Measurements from ENCODE around the gene ORAI2. TPM values are rescaled to one million over a fixed set of nuclear protein-coding genes. Genes with fewer than 3 reads are reported as not detected.

Gene ORAI2
- total and polyA plus RNA-seq, 2 of the 13 experiments (the other 11 are each of a cell fraction or from before 2014, with no cell fraction given) = 3.0 to 6.0 TPM

DNA sequence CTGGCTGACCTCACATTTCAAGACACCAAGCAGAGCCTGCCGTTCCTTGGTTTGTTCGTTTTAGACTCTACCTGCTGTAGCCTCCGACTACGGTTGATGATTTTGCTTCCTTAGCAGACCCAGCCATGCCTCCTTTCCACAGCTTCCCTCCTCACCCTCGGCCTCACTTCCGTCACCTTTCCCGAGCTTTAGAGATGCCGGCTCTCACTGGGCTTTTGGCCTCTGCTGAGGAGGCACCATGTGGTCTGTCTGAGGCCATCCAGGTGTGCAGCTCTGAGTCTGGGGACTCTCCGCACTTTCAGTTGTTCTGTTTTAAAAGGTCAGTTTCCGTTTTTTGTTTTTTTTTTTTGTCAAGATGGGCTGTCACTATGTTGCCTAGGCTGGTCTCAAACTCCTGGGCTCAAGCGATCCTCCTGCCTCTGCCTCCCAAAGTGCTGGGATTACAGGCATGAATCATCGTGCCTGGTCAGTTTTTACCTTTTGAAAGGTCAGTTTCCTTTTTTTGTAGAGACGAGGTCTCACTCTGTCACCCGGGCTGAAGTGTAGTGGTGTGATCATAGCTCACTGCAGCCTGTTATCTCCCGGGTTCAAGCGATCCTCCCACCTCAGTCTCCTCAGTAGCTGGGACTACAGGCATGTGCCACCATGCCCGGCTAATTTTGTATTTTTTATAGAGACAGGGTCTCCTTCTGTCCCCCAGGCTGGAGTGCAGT lies 11.7 kb downstream of the ORAI2 start:
- H2AFZ ChIP-seq (ENCODE audit: low read length) = no peak overlapping the region
- FAIRE-seq = no peak
- H3K4me2 ChIP-seq (ENCODE audit: low read depth, low read length) = no peak overlapping the region
- TF ChIP-seq ZNF225 (CRISPR knock-in tag; IDR thresholded peaks at IDR 0.05) (no peak), FOXK1 (CRISPR knock-in tag; IDR thresholded peaks at IDR 0.05; ENCODE audit: borderline replicate concordance, low read depth) (no peak), ATAD3A (CRISPR knock-in tag; IDR thresholded peaks at IDR 0.05) (no peak), USF2 (IDR thresholded peaks at IDR 0.05; ENCODE audit: low read depth, low read length) (no peak), USF2 (CRISPR knock-in tag; IDR thresholded peaks at IDR 0.05; ENCODE audit: borderline replicate concordance) (no peak), ZNF577 (CRISPR knock-in tag; IDR thresholded peaks at IDR 0.05; ENCODE audit: borderline replicate concordance, low read depth) (no peak), ZNF18 (CRISPR knock-in tag; IDR thresholded peaks at IDR 0.05; ENCODE audit: insufficient replicate concordance) (no peak), EED (CRISPR knock-in tag; IDR thresholded peaks at IDR 0.05) (no peak), SMC3 (IDR thresholded peaks at IDR 0.05; ENCODE audit: low read length) (no peak), TSC22D2 (CRISPR knock-in tag; IDR thresholded peaks at IDR 0.05; ENCODE audit: borderline replicate concordance) (no peak), HHEX (CRISPR knock-in tag; IDR thresholded peaks at IDR 0.05) (no peak), NBN (conservative IDR thresholded peaks at IDR 0.05) (no peak), NFIC (IDR thresholded peaks at IDR 0.05; ENCODE audit: low read length) (no peak)
- TF ChIP-seq, protein P1, sequence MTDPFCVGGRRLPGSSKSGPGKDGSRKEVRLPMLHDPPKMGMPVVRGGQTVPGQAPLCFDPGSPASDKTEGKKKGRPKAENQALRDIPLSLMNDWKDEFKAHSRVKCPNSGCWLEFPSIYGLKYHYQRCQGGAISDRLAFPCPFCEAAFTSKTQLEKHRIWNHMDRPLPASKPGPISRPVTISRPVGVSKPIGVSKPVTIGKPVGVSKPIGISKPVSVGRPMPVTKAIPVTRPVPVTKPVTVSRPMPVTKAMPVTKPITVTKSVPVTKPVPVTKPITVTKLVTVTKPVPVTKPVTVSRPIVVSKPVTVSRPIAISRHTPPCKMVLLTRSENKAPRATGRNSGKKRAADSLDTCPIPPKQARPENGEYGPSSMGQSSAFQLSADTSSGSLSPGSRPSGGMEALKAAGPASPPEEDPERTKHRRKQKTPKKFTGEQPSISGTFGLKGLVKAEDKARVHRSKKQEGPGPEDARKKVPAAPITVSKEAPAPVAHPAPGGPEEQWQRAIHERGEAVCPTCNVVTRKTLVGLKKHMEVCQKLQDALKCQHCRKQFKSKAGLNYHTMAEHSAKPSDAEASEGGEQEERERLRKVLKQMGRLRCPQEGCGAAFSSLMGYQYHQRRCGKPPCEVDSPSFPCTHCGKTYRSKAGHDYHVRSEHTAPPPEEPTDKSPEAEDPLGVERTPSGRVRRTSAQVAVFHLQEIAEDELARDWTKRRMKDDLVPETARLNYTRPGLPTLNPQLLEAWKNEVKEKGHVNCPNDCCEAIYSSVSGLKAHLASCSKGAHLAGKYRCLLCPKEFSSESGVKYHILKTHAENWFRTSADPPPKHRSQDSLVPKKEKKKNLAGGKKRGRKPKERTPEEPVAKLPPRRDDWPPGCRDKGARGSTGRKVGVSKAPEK (CRISPR knock-in tag; IDR thresholded peaks at IDR 0.05; ENCODE audit: borderline replicate concordance) = no peak

More for the DNA sequence above, 11.7 kb downstream of the ORAI2 start:
- no peak overlapping the region for H3K4me3 ChIP-seq (replicated peaks in 1 of 3; ENCODE audit: insufficient read depth in 1 of 3, low read depth in 2 of 3, low read length in 3 of 3)
- H3K9ac ChIP-seq (ENCODE audit: insufficient read depth, low read depth, low read length) = no peak overlapping the region
- H3K36me3 ChIP-seq (replicated peaks in 1 of 2; ENCODE audit: control insufficient read depth in 1 of 2, insufficient read depth in 2 of 2, low read length in 2 of 2) = no peaks in the 10 kb centered on the region
- intact Hi-C loops (cut with micrococcal nuclease; ENCODE audit: unreplicated experiment) = no loop called here
- ChIA-PET POLR2A (no interaction called here), CTCF (ENCODE audit: low intra/inter-chr PET ratio, low total read pairs) (no interaction called here)
- ATAC-seq (no peak), DNase-seq (ENCODE audit: low spot score) (no peak)
- no peaks in the 10 kb centered on the region for H4K20me1 ChIP-seq (ENCODE audit: insufficient read depth, low read length)
- whole genome bisulfite sequencing (ENCODE audit: low lambda C conversion rate) = 88% methylated on average over 17 of the region's 17 CpGs
- no peak overlapping the region for H3K27ac ChIP-seq (ENCODE audit: extremely low read length, insufficient read depth, low read length)
- in situ Hi-C loops (cut with HindIII; ENCODE audit: extremely low pct_ligation_motif_present, low pct_unique_long_range_greater_than_20kb) = no loop called here
- H3K79me2 ChIP-seq (ENCODE audit: insufficient read depth, low read length) = no peaks in the 10 kb centered on the region
- no peaks in the 10 kb centered on the region for H3K27me3 ChIP-seq (ENCODE audit: control insufficient read depth in 1 of 2, insufficient read depth in 2 of 2, low read length in 2 of 2)
- peaks cover 8% of the 10 kb centered on the region for H3K4me1 ChIP-seq (ENCODE audit: insufficient read depth, low read length)
- no TSS peak for BruUV-seq (replicated peaks)
- no peaks in the 10 kb centered on the region for H3K9me3 ChIP-seq (ENCODE audit: low read length)

Measured in HepG2 (cell line).